HEK293 (cell line): ENCODE measurements around the gene ZNF280D.
A peak's percentile ranks its signal among the peaks of the same experiment; 100 is the strongest.

ENCODE experiments used
- CTCF ChIA-PET: fragments of 350-600 bp; formaldehyde crosslinking; extraction: SDS; loops from one replicate; lab custom pipeline; 2021; ENCODE audit warnings: antibody characterized with exemption; lab: Yijun Ruan, JAX
- POLR2A ChIA-PET: fragments of 300-600 bp; formaldehyde crosslinking; extraction: SDS; loops from one replicate; lab custom pipeline; 2020; ENCODE audit warnings: antibody characterized with exemption, inconsistent platforms; lab: Yijun Ruan, JAX
- H3K27ac ChIP-seq: fragments of 200-500 bp; sonication (Bioruptor generic); 2 replicates; pipeline ENCODE4 v1.5.1; 2014; ENCODE audit warnings: low read depth, low read length, control low read depth, inconsistent platforms; ENCODE audit errors: extremely low read depth
- H3K36me3 ChIP-seq, 2 experiments: fragments of 200-500 bp in 1 of 2; sonication (Bioruptor generic) in 1 of 2; 1 replicate in 1 of 2; 2 replicates in 1 of 2; pipeline ENCODE4 v1.5.1; 2014 to 2017; ENCODE audit warnings: inconsistent platforms in 2 of 2, low read length in 2 of 2; ENCODE audit not compliant: control insufficient read depth in 2 of 2, insufficient read depth in 1 of 2
- H3K4me1 ChIP-seq: fragments of 200-500 bp; sonication (Bioruptor generic); 2 replicates; pipeline ENCODE4 v1.5.1; 2014; ENCODE audit warnings: mild to moderate bottlenecking, low read length, inconsistent platforms; ENCODE audit not compliant: control insufficient read depth, insufficient read depth
- H3K4me3 ChIP-seq: 2 replicates; pipeline ENCODE4 v1.5.1; 2011; ENCODE audit warnings: low read depth, mild to moderate bottlenecking, control low read depth, low read length, moderate library complexity
- H3K9me3 ChIP-seq: fragments of 200-500 bp; sonication (Bioruptor generic); 2 replicates; pipeline ENCODE4 v1.5.1; 2014; ENCODE audit warnings: low read depth, low read length, inconsistent platforms; ENCODE audit not compliant: control insufficient read depth, insufficient read depth
- HOXA7 ChIP-seq: sonication (generic); formaldehyde crosslinking; IDR thresholded peaks from 2 replicates; pipeline ENCODE4 v1.8.1; 2022; ENCODE audit warnings: missing genetic modification reagents, borderline replicate concordance
- SCRT2 ChIP-seq: fragments of 450-650 bp; formaldehyde crosslinking; IDR thresholded peaks from 2 replicates; pipeline ENCODE4 v1.5.1; 2016; ENCODE audit warnings: missing biosample characterization, missing genetic modification characterization
- WT1 ChIP-seq: fragments of 450-650 bp; formaldehyde crosslinking; IDR thresholded peaks from 2 replicates; pipeline ENCODE4 v1.5.1; 2016; ENCODE audit warnings: missing biosample characterization, missing genetic modification characterization
- ZFP37 ChIP-seq: fragments of 450-650 bp; formaldehyde crosslinking; IDR thresholded peaks from 2 replicates; pipeline ENCODE4 v1.5.1; 2016; ENCODE audit warnings: missing biosample characterization, missing genetic modification characterization
- ZNF112 ChIP-seq: fragments of 450-650 bp; formaldehyde crosslinking; IDR thresholded peaks from 2 replicates; pipeline ENCODE4 v1.5.0; 2017; ENCODE audit warnings: missing biosample characterization, missing genetic modification characterization
- ZNF350 ChIP-seq: fragments of 450-650 bp; formaldehyde crosslinking; IDR thresholded peaks from 2 replicates; pipeline ENCODE4 v1.5.0; 2017; ENCODE audit warnings: missing biosample characterization, mild to moderate bottlenecking, missing genetic modification characterization
- ZNF366 ChIP-seq: fragments of 450-650 bp; formaldehyde crosslinking; conservative IDR thresholded peaks from 2 replicates; pipeline ENCODE4 v1.5.1; 2016; ENCODE audit warnings: missing biosample characterization, missing genetic modification characterization
- ZNF37A ChIP-seq: fragments of 450-650 bp; IDR thresholded peaks from 2 replicates; pipeline ENCODE4 v1.5.1; 2018; ENCODE audit warnings: missing biosample characterization, missing genetic modification characterization
- ZNF48 ChIP-seq: fragments of 450-650 bp; formaldehyde crosslinking; IDR thresholded peaks from 2 replicates; pipeline ENCODE4 v1.5.1; 2016; ENCODE audit warnings: missing biosample characterization, missing genetic modification characterization
- ZNF510 ChIP-seq: fragments of 450-650 bp; formaldehyde crosslinking; IDR thresholded peaks from 2 replicates; pipeline ENCODE4 v1.5.1; 2018; ENCODE audit warnings: mild to moderate bottlenecking, missing genetic modification characterization, missing biosample characterization; ENCODE audit not compliant: insufficient replicate concordance
- ZNF623 ChIP-seq: fragments of 450-650 bp; formaldehyde crosslinking; IDR thresholded peaks from 2 replicates; pipeline ENCODE4 v1.5.1; 2016; ENCODE audit warnings: missing biosample characterization, missing genetic modification characterization
- ZNF660 ChIP-seq: fragments of 450-650 bp; IDR thresholded peaks from 2 replicates; pipeline ENCODE4 v1.5.1; 2018; ENCODE audit warnings: missing biosample characterization, mild to moderate bottlenecking, missing genetic modification characterization
- TF ChIP-seq, protein P1 (sequence below): fragments of 450-650 bp; formaldehyde crosslinking; IDR thresholded peaks from 2 replicates; pipeline ENCODE4 v1.5.1; 2017; ENCODE audit warnings: missing biosample characterization, missing genetic modification characterization
- TF ChIP-seq, protein P2 (sequence below): sonication (generic); formaldehyde crosslinking; IDR thresholded peaks from 2 replicates; pipeline ENCODE4 v1.8.1; 2022; ENCODE audit warnings: mild to moderate bottlenecking, moderate library complexity, missing genetic modification reagents
- TF ChIP-seq, protein P3 (sequence below): fragments of 450-650 bp; formaldehyde crosslinking; IDR thresholded peaks from 2 replicates; pipeline ENCODE4 v1.5.1; 2016; ENCODE audit warnings: missing biosample characterization, missing genetic modification characterization
- TF ChIP-seq, protein P4 (sequence below): fragments of 450-650 bp; formaldehyde crosslinking; IDR thresholded peaks from 2 replicates; pipeline ENCODE4 v1.5.1; 2016; ENCODE audit warnings: missing biosample characterization, missing genetic modification characterization

Gene ZNF280D

DNA sequence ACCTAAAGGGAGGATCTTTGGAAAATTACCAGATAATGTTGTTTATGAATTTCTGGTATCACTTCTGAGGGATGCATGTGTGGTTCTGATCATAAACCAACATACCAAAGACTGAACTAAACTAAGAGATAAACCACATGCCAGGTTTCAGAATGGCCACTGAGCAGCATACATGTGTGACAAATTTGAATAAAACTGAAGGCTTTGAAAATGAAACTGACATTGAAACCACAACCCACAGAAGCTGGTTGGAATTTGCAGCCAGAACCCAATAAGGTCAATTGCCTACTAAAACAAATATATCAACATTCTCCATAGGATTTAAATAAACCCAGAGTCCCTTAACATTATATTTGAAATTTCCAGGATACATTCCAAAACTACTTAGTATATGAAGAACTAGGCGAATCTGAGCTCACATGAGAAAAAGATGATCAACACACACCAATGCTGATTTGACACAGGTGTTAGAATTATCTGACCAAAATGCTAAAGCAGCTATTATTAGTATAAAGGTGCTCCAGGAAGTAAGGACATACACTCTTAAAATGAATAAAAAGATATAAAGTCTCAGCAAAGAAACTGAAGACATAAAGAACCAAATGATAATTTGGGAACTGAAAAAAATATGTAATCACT is 125.0 kb downstream of the ZNF280D start:
- Histone ChIP-seq H3K9me3 (no peaks in the 10 kb centered on the region), H3K4me1 (no peaks in the 10 kb centered on the region), H3K36me3 (no peaks in the 10 kb centered on the region), H3K4me3 (no peak overlapping the region), H3K27ac (no peak overlapping the region)
- TF ChIP-seq ZNF660 (tag by site-specific recombination) (no peak), ZNF623 (no peak), WT1 (tag by site-specific recombination) (no peak), ZNF48 (tag by site-specific recombination) (no peak), SCRT2 (no peak)
- ChIA-PET CTCF (interaction anchor here (0.5 to 0.6 kb wide), 2 partner anchors 113 to 382 kb away, joined by 3 read pairs; no protein-coding TSS in a partner anchor), POLR2A (no interaction called here)

DNA sequence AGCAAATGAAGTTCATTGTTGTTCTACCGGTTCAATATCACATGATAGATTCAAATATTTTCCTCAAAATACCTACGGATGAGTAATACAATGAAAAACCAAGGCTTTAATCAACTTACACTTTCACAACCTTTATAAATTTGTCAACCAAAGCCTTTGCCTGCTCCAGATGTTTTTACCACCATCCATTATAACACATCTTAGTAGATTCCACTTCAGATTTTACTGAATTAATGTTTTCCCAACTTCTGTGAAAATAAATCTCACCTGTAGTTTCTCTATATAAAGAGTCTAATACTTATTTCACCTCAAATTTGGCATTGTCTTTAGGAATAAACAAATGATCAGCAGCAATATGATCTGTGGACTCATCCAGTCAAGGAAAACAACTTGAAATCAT is 131.1 kb downstream of the ZNF280D start:
- TF ChIP-seq ZNF623 (no peak), ZNF510 (tag by site-specific recombination) (peak; percentile 98)
- H3K9me3 ChIP-seq, result no peaks in the 10 kb centered on the region
- no peaks in the 10 kb centered on the region for H3K36me3 ChIP-seq
- no peak overlapping the region for H3K27ac ChIP-seq
- no peak overlapping the region for H3K4me3 ChIP-seq
- CTCF ChIA-PET, result interaction anchor here (1.1 kb wide), 1 partner anchor 111 kb away, joined by 3 read pairs; no protein-coding TSS in a partner anchor
- no peaks in the 10 kb centered on the region for H3K4me1 ChIP-seq
- POLR2A ChIA-PET, result no interaction called here

DNA sequence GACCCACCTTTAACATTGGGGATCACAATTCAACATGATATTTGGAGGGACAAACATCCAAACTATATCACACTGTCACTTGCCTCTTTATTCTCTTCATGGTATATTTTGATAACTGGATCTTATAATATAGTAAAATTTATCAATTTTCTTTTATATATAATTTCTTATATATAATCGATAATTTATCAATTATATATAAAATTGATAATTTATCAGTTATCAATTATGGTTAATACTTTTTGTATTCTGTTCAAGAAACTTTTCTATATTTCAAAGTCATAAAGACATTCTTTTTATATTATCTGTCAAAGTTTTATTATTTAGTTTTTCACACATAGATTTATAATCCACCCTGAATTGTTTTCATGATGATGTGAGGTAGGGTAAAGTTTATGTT is 132.9 kb downstream of the ZNF280D start:
- Histone ChIP-seq H3K4me1 (no peaks in the 10 kb centered on the region), H3K36me3 (no peaks in the 10 kb centered on the region), H3K27ac (no peak overlapping the region), H3K9me3 (no peaks in the 10 kb centered on the region), H3K4me3 (no peak overlapping the region)
- POLR2A ChIA-PET, result no interaction called here
- CTCF ChIA-PET, result no interaction called here
- TF ChIP-seq, protein P1, sequence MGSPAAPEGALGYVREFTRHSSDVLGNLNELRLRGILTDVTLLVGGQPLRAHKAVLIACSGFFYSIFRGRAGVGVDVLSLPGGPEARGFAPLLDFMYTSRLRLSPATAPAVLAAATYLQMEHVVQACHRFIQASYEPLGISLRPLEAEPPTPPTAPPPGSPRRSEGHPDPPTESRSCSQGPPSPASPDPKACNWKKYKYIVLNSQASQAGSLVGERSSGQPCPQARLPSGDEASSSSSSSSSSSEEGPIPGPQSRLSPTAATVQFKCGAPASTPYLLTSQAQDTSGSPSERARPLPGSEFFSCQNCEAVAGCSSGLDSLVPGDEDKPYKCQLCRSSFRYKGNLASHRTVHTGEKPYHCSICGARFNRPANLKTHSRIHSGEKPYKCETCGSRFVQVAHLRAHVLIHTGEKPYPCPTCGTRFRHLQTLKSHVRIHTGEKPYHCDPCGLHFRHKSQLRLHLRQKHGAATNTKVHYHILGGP (tag by site-specific recombination), result no peak
- TF ChIP-seq ZNF37A (tag by site-specific recombination) (no peak), HOXA7 (CRISPR knock-in tag) (no peak), ZFP37 (no peak), ZNF366 (tag by site-specific recombination) (no peak), ZNF350 (tag by site-specific recombination) (no peak), ZNF112 (no peak)
- TF ChIP-seq, protein P2, sequence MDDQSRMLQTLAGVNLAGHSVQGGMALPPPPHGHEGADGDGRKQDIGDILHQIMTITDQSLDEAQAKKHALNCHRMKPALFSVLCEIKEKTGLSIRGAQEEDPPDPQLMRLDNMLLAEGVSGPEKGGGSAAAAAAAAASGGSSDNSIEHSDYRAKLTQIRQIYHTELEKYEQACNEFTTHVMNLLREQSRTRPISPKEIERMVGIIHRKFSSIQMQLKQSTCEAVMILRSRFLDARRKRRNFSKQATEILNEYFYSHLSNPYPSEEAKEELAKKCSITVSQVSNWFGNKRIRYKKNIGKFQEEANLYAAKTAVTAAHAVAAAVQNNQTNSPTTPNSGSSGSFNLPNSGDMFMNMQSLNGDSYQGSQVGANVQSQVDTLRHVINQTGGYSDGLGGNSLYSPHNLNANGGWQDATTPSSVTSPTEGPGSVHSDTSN, result no peak
- TF ChIP-seq, protein P3, sequence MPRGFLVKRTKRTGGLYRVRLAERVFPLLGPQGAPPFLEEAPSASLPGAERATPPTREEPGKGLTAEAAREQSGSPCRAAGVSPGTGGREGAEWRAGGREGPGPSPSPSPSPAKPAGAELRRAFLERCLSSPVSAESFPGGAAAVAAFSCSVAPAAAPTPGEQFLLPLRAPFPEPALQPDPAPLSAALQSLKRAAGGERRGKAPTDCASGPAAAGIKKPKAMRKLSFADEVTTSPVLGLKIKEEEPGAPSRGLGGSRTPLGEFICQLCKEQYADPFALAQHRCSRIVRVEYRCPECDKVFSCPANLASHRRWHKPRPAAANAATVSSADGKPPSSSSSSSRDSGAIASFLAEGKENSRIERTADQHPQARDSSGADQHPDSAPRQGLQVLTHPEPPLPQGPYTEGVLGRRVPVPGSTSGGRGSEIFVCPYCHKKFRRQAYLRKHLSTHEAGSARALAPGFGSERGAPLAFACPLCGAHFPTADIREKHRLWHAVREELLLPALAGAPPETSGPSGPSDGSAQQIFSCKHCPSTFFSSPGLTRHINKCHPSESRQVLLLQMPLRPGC (tag by site-specific recombination), result no peak
- TF ChIP-seq, protein P4, sequence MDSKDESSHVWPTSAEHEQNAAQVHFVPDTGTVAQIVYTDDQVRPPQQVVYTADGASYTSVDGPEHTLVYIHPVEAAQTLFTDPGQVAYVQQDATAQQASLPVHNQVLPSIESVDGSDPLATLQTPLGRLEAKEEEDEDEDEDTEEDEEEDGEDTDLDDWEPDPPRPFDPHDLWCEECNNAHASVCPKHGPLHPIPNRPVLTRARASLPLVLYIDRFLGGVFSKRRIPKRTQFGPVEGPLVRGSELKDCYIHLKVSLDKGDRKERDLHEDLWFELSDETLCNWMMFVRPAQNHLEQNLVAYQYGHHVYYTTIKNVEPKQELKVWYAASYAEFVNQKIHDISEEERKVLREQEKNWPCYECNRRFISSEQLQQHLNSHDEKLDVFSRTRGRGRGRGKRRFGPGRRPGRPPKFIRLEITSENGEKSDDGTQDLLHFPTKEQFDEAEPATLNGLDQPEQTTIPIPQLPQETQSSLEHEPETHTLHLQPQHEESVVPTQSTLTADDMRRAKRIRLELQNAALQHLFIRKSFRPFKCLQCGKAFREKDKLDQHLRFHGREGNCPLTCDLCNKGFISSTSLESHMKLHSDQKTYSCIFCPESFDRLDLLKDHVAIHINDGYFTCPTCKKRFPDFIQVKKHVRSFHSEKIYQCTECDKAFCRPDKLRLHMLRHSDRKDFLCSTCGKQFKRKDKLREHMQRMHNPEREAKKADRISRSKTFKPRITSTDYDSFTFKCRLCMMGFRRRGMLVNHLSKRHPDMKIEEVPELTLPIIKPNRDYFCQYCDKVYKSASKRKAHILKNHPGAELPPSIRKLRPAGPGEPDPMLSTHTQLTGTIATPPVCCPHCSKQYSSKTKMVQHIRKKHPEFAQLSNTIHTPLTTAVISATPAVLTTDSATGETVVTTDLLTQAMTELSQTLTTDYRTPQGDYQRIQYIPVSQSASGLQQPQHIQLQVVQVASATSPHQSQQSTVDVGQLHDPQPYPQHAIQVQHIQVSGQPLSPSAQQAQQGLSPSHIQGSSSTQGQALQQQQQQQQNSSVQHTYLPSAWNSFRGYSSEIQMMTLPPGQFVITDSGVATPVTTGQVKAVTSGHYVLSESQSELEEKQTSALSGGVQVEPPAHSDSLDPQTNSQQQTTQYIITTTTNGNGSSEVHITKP (tag by site-specific recombination), result no peak
